H9 (cell line): ENCODE measurements around the gene GDF15. TPM values are rescaled to one million over a fixed set of nuclear protein-coding genes. Genes with fewer than 3 reads are reported as not detected.

Experiments used
- DNase-seq: peaks from one replicate; pipeline ENCODE4 v3.0.0-alpha.2; 2017
- H2AFZ ChIP-seq: one replicate; pipeline ENCODE4 v1.6.1; 2013; ENCODE audit warnings: mild to moderate bottlenecking, low read length, control low read depth, moderate library complexity
- H2AK5ac ChIP-seq: 2 replicates; pipeline ENCODE4 v1.6.1; 2013; ENCODE audit warnings: low read length, control low read depth, mixed read lengths; ENCODE audit not compliant: insufficient read length
- H2BK120ac ChIP-seq: one replicate; pipeline ENCODE4 v1.6.1; 2013; ENCODE audit warnings: low read depth, mild to moderate bottlenecking, low read length, control low read depth, inconsistent platforms; ENCODE audit not compliant: poor library complexity, severe bottlenecking
- H2BK12ac ChIP-seq: 2 replicates; pipeline ENCODE4 v1.6.1; 2013; ENCODE audit warnings: low read length, control low read depth, mixed read lengths, low read depth; ENCODE audit not compliant: insufficient read length
- H2BK15ac ChIP-seq: 2 replicates; pipeline ENCODE4 v1.6.1; 2013; ENCODE audit warnings: low read depth, low read length, control low read depth
- H2BK20ac ChIP-seq: one replicate; pipeline ENCODE4 v1.6.1; 2013; ENCODE audit warnings: low read depth, mild to moderate bottlenecking, low read length, control low read depth, inconsistent platforms; ENCODE audit not compliant: poor library complexity, severe bottlenecking
- H2BK5ac ChIP-seq: 2 replicates; pipeline ENCODE4 v1.6.1; 2013; ENCODE audit warnings: low read length, control low read depth, mixed read lengths; ENCODE audit not compliant: insufficient read length
- H3K14ac ChIP-seq: 2 replicates; pipeline ENCODE4 v1.6.1; 2013; ENCODE audit warnings: low read length, control low read depth; ENCODE audit not compliant: insufficient read depth
- H3K18ac ChIP-seq: 2 replicates; pipeline ENCODE4 v1.6.1; 2013; ENCODE audit warnings: low read depth, mild to moderate bottlenecking, mixed read lengths, low read length, control low read depth; ENCODE audit not compliant: insufficient read length
- H3K23ac ChIP-seq: 2 replicates; pipeline ENCODE4 v1.6.1; 2013; ENCODE audit warnings: low read length, control low read depth, mixed read lengths, low read depth; ENCODE audit not compliant: insufficient read length
- H3K23me2 ChIP-seq: 2 replicates; pipeline ENCODE4 v1.6.1; 2013; ENCODE audit warnings: low read depth, mild to moderate bottlenecking, mixed read lengths, low read length, control low read depth; ENCODE audit not compliant: insufficient read length, poor library complexity, severe bottlenecking
- H3K27ac ChIP-seq: 2 replicates; pipeline ENCODE4 v1.5.1; 2013; ENCODE audit warnings: low read length, control low read depth, mixed read lengths, low read depth; ENCODE audit not compliant: insufficient read length
- H3K27me3 ChIP-seq: 2 replicates; pipeline ENCODE4 v1.6.1; 2013; ENCODE audit warnings: low read length, control low read depth, inconsistent platforms; ENCODE audit not compliant: insufficient read depth
- H3K4ac ChIP-seq: 2 replicates; pipeline ENCODE4 v1.6.1; 2013; ENCODE audit warnings: low read depth, mild to moderate bottlenecking, control low read depth, inconsistent platforms, low read length, moderate library complexity
- H3K4me1 ChIP-seq: 2 replicates; pipeline ENCODE4 v1.6.1; 2013; ENCODE audit warnings: low read length, control low read depth, inconsistent platforms; ENCODE audit not compliant: insufficient read depth
- H3K4me2 ChIP-seq: 2 replicates; pipeline ENCODE4 v1.6.1; 2013; ENCODE audit warnings: low read length, control low read depth, mixed read lengths; ENCODE audit not compliant: insufficient read length, insufficient read depth
- H3K56ac ChIP-seq: 2 replicates; pipeline ENCODE4 v1.6.1; 2013; ENCODE audit warnings: low read depth, mild to moderate bottlenecking, mixed read lengths, low read length, control low read depth; ENCODE audit not compliant: insufficient read length
- H3K79me1 ChIP-seq: 2 replicates; pipeline ENCODE4 v1.6.1; 2013; ENCODE audit warnings: low read depth, mild to moderate bottlenecking, moderate library complexity, low read length, control low read depth, inconsistent platforms; ENCODE audit not compliant: insufficient read depth, poor library complexity, severe bottlenecking
- H3K79me2 ChIP-seq: 2 replicates; pipeline ENCODE4 v1.6.1; 2013; ENCODE audit warnings: low read length, control low read depth, inconsistent platforms; ENCODE audit not compliant: insufficient read depth
- H3K9ac ChIP-seq: 2 replicates; pipeline ENCODE4 v1.6.1; 2013; ENCODE audit warnings: low read length, control low read depth, mixed read lengths; ENCODE audit not compliant: insufficient read length; ENCODE audit errors: extremely low read depth
- H3K9me3 ChIP-seq: one replicate; pipeline ENCODE4 v1.6.1; 2013; ENCODE audit warnings: low read depth, low read length, inconsistent platforms; ENCODE audit not compliant: control insufficient read depth
- H3T11ph ChIP-seq: one replicate; pipeline ENCODE4 v1.6.1; 2013; ENCODE audit warnings: mild to moderate bottlenecking, low read length, control low read depth, inconsistent platforms
- H4K20me1 ChIP-seq: one replicate; pipeline ENCODE4 v1.6.1; 2013; ENCODE audit not compliant: control insufficient read depth, insufficient read length, insufficient read depth
- H4K5ac ChIP-seq: 2 replicates; pipeline ENCODE4 v1.6.1; 2013; ENCODE audit warnings: low read depth, mild to moderate bottlenecking, mixed read lengths, low read length, control low read depth; ENCODE audit not compliant: insufficient read length
- H4K8ac ChIP-seq: replicated peaks from 2 replicates; pipeline ENCODE4 v1.6.1; 2013; ENCODE audit warnings: low read length, control low read depth, mixed read lengths, low read depth; ENCODE audit not compliant: insufficient read length
- H4K91ac ChIP-seq: 2 replicates; pipeline ENCODE4 v1.6.1; 2013; ENCODE audit warnings: low read depth, mild to moderate bottlenecking, moderate library complexity, mixed read lengths, low read length, control low read depth; ENCODE audit not compliant: insufficient read length
- H3K27ac Mint-ChIP-seq, 3 experiments: 2 replicates in 2 of 3; 3 replicates in 1 of 3; pipeline ENCODE4 v1.8.0; 2020 to 2021; ENCODE audit warnings: mixed read lengths in 3 of 3, mild to moderate bottlenecking in 1 of 3, moderate library complexity in 1 of 3
- H3K27me3 Mint-ChIP-seq: 2 replicates; pipeline ENCODE4 v1.8.0; 2021; ENCODE audit warnings: low read depth, mild to moderate bottlenecking, moderate library complexity, mixed read lengths
- H3K36me3 Mint-ChIP-seq, 3 experiments: 2 replicates in 2 of 3; 3 replicates in 1 of 3; pipeline ENCODE4 v1.8.0; 2020 to 2021; ENCODE audit warnings: low read depth in 3 of 3, mixed read lengths in 3 of 3; ENCODE audit not compliant: insufficient read depth in 1 of 3
- H3K4me1 Mint-ChIP-seq, 2 experiments: 2 replicates each; pipeline ENCODE4 v1.8.0; 2020; ENCODE audit warnings: mixed read lengths in 2 of 2
- H3K4me3 Mint-ChIP-seq, 2 experiments: 2 replicates in 1 of 2; 3 replicates in 1 of 2; pipeline ENCODE4 v1.8.0; 2020 to 2021; ENCODE audit warnings: mild to moderate bottlenecking in 2 of 2, mixed read lengths in 2 of 2, moderate library complexity in 1 of 2
- H3K9me3 Mint-ChIP-seq, 2 experiments: 2 replicates in 1 of 2; 3 replicates in 1 of 2; pipeline ENCODE4 v1.8.0; 2020; ENCODE audit warnings: mild to moderate bottlenecking in 2 of 2, mixed read lengths in 2 of 2, moderate library complexity in 1 of 2
- WGBS: extraction: QIAGEN DNeasy Blood & Tissue Kit; methylation state at CpG from one replicate; pipeline ENCODE4 v1.1.7; 2013; ENCODE audit warnings: missing lambda C conversion rate, low lambda C conversion rate, mixed read lengths; ENCODE audit not compliant: insufficient read length; ENCODE audit errors: extremely low coverage; 5-methylcytosine and 5-hydroxymethylcytosine counted together
- total RNA-seq: library from RNA; stranded (reverse); gene quantifications from 2 replicates; pipeline ENCODE4 v1.2.1, GENCODE V29; 2021
- TF ChIP-seq, protein P1 (sequence below): fragments of 200-600 bp; sonication (generic); conservative IDR thresholded peaks from 3 replicates; pipeline ENCODE4 v1.8.0; 2021; ENCODE audit warnings: antibody characterized with exemption, mild to moderate bottlenecking

The GDF15 gene
- total RNA-seq, 1 experiment from 2014 or later = 5.7 TPM

GRCh38 chr19:18351544-18351943, 34.4 kb upstream of the GDF15 start:
- Histone ChIP-seq H3K4me2 (no peak overlapping the region), H3K79me2 (no peaks in the 10 kb centered on the region), H2AK5ac (no peak overlapping the region), H4K8ac (no peak overlapping the region), H2BK5ac (no peak overlapping the region), H4K91ac (no peak overlapping the region), H4K20me1 (no peaks in the 10 kb centered on the region), H3T11ph (no peak overlapping the region), H3K27ac (no peak overlapping the region), H3K9me3 (no peaks in the 10 kb centered on the region), H2BK20ac (no peak overlapping the region), H4K5ac (no peak overlapping the region), H3K56ac (no peak overlapping the region), H2BK120ac (no peak overlapping the region), H3K27me3 (no peaks in the 10 kb centered on the region), H3K4me1 (no peaks in the 10 kb centered on the region), H3K14ac (no peak overlapping the region), H3K23me2 (no peaks in the 10 kb centered on the region), H3K23ac (no peak overlapping the region), H3K9ac (no peak overlapping the region), H3K79me1 (no peaks in the 10 kb centered on the region), H2BK15ac (no peak overlapping the region), H3K4ac (no peak overlapping the region), H2BK12ac (no peak overlapping the region), H2AFZ (no peak overlapping the region), H3K18ac (no peak overlapping the region)
- TF ChIP-seq, protein P1, sequence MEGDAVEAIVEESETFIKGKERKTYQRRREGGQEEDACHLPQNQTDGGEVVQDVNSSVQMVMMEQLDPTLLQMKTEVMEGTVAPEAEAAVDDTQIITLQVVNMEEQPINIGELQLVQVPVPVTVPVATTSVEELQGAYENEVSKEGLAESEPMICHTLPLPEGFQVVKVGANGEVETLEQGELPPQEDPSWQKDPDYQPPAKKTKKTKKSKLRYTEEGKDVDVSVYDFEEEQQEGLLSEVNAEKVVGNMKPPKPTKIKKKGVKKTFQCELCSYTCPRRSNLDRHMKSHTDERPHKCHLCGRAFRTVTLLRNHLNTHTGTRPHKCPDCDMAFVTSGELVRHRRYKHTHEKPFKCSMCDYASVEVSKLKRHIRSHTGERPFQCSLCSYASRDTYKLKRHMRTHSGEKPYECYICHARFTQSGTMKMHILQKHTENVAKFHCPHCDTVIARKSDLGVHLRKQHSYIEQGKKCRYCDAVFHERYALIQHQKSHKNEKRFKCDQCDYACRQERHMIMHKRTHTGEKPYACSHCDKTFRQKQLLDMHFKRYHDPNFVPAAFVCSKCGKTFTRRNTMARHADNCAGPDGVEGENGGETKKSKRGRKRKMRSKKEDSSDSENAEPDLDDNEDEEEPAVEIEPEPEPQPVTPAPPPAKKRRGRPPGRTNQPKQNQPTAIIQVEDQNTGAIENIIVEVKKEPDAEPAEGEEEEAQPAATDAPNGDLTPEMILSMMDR = no peak
- DNase-seq = no peak
- WGBS = no CpG with 5 or more reads among the region's 7 CpGs
- peaks cover 7 to 61% (median 8%) of the 10 kb centered on the region in 3 experiments; a peak in 6 of 7 replicates for H3K36me3 Mint-ChIP-seq
- H3K4me1 Mint-ChIP-seq = peaks cover 3 to 7% of the 10 kb centered on the region in 2 experiments
- H3K9me3 Mint-ChIP-seq = no peaks in the 10 kb centered on the region; a peak in 2 of 5 replicates
- no peak overlapping the region for H3K4me3 Mint-ChIP-seq
- H3K27ac Mint-ChIP-seq = no peak overlapping the region
- no peaks in the 10 kb centered on the region for H3K27me3 Mint-ChIP-seq
